Peyer's patch (tissue), 4 donors: Measurements from ENCODE around the gene FMNL2. TPM values are rescaled to one million over a fixed set of nuclear protein-coding genes. Genes with fewer than 3 reads are reported as not detected.

Experiments
- DNase-seq, 3 donors: peaks; one replicate each; pipeline ENCODE4 v3.0.0-alpha.2; 2017 to 2019
- H3K27ac ChIP-seq, 4 donors: fragments of 200-600 bp; sonication (generic); one replicate each; pipeline ENCODE4 v1.5.1; 2016 to 2019
- H3K27me3 ChIP-seq, 2 donors: fragments of 200-600 bp; sonication (generic); one replicate each; pipeline ENCODE4 v1.5.1; 2019
- H3K36me3 ChIP-seq, 3 donors: fragments of 200-600 bp; sonication (generic); one replicate each; pipeline ENCODE4 v1.5.1; 2016 to 2019
- H3K4me1 ChIP-seq, 4 donors: fragments of 200-600 bp; sonication (generic); one replicate each; pipeline ENCODE4 v1.5.1; 2016 to 2019
- H3K4me3 ChIP-seq, 4 donors: fragments of 200-600 bp; sonication (generic); 1 replicate in 3 of 4; 2 replicates in 1 of 4; pipeline ENCODE4 v1.5.1; 2016 to 2019; ENCODE audit warnings: mild to moderate bottlenecking in 1 of 4
- H3K9me3 ChIP-seq, 4 donors: fragments of 200-600 bp; sonication (generic); one replicate each; pipeline ENCODE4 v1.5.1; 2016 to 2019; ENCODE audit warnings: mild to moderate bottlenecking in 1 of 4
- POLR2A ChIP-seq, 2 donors: fragments of 450-650 bp; IDR thresholded peaks; one replicate each; pipeline ENCODE4 v1.5.1; 2017; ENCODE audit warnings: antibody characterized with exemption in 2 of 2, mild to moderate bottlenecking in 2 of 2, moderate library complexity in 2 of 2
- total RNA-seq, 4 donors: library from RNA; depleted of rRNA; stranded (reverse); fragments of >200 nt; gene quantifications; one replicate each; pipeline ENCODE4 v1.1.0, GENCODE V29; 2016
- TF ChIP-seq, protein P1 (sequence below), 6 experiments: fragments of 450-650 bp in 4 of 6; fragments of 200-600 bp in 2 of 6; sonication (generic) in 1 of 6; IDR thresholded peaks; one replicate each; pipeline ENCODE4 v1.5.1; 2017 to 2019; ENCODE audit warnings: antibody characterized with exemption in 6 of 6, mild to moderate bottlenecking in 3 of 6, moderate library complexity in 1 of 6

FMNL2 gene
- total RNA-seq, 4 donors from 2014 or later = 7.5 to 52.0 (median 17.1) TPM

DNA sequence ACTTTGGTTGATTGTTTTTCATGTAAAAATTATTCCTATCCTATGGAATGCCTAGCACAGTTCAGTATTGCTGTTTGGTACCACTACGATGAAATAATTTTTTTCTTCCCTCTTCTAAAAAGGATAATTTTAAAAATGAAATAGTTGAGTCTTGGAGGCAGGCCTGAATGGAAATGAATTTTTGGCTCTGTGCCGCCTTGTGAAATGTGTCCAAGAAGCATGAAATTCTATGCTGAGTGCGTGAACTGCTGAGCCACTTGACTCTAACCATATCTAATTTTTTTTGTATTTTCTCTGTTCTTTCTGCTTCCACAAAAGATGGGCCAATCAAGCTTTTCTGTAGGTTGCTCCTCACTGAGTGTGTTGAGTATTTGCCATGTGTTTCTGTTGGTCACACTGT is 287.2 kb downstream of the FMNL2 start:
- H3K4me3 ChIP-seq = no peak overlapping the region
- TF ChIP-seq, protein P1, sequence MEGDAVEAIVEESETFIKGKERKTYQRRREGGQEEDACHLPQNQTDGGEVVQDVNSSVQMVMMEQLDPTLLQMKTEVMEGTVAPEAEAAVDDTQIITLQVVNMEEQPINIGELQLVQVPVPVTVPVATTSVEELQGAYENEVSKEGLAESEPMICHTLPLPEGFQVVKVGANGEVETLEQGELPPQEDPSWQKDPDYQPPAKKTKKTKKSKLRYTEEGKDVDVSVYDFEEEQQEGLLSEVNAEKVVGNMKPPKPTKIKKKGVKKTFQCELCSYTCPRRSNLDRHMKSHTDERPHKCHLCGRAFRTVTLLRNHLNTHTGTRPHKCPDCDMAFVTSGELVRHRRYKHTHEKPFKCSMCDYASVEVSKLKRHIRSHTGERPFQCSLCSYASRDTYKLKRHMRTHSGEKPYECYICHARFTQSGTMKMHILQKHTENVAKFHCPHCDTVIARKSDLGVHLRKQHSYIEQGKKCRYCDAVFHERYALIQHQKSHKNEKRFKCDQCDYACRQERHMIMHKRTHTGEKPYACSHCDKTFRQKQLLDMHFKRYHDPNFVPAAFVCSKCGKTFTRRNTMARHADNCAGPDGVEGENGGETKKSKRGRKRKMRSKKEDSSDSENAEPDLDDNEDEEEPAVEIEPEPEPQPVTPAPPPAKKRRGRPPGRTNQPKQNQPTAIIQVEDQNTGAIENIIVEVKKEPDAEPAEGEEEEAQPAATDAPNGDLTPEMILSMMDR (IDR thresholded peaks at IDR 0.05) = no peak
- no peak for TF ChIP-seq POLR2A (IDR thresholded peaks at IDR 0.05)
- H3K27me3 ChIP-seq = no peaks in the 10 kb centered on the region
- no peak for DNase-seq
- peaks cover 0 to 8% (median 0%) of the 10 kb centered on the region in 3 donors for H3K36me3 ChIP-seq
- no peak overlapping the region for H3K27ac ChIP-seq
- H3K9me3 ChIP-seq = no peaks in the 10 kb centered on the region
- no peaks in the 10 kb centered on the region for H3K4me1 ChIP-seq

- Histone ChIP-seq H3K9me3 (no peaks in the 10 kb centered on the region), H3K27ac (no peak overlapping the region), H3K4me3 (no peak overlapping the region), H3K27me3 (no peaks in the 10 kb centered on the region), H3K4me1 (no peaks in the 10 kb centered on the region), H3K36me3 (peaks cover 0 to 8% (median 0%) of the 10 kb centered on the region in 3 donors)
- no peak for DNase-seq
- TF ChIP-seq, protein P1 (IDR thresholded peaks at IDR 0.05) = no peak
- no peak for TF ChIP-seq POLR2A (IDR thresholded peaks at IDR 0.05)
Measured at GRCh38 chr2:152623076-152623740, 288.2 kb downstream of the FMNL2 start.

DNA sequence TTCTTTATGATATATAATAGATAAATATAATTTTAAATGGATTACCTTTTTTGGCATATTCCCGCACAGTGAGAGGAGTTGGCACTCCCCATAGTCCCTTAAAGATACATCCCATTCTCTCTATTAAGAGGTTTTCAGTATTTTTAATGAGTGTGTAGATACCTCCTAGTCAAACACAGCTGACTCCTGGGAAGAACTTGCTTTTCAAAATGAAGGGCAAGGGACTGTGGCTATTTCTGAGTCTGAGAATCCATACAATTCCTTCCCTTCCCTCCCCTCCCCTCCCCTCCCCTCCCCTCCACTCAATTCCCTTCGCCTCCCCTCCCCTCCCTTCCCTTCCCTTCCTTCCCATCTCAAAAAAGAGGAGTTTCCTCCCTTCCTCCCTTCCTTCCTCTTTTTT is 288.8 kb downstream of the FMNL2 start:
- no peaks in the 10 kb centered on the region for H3K27me3 ChIP-seq
- no peak overlapping the region for H3K4me3 ChIP-seq
- H3K36me3 ChIP-seq = peaks cover 0 to 8% (median 0%) of the 10 kb centered on the region in 3 donors
- H3K27ac ChIP-seq = no peak overlapping the region
- no peak for DNase-seq
- TF ChIP-seq, protein P1 (IDR thresholded peaks at IDR 0.05) = no peak
- TF ChIP-seq POLR2A (IDR thresholded peaks at IDR 0.05) = no peak
- no peaks in the 10 kb centered on the region for H3K9me3 ChIP-seq
- no peaks in the 10 kb centered on the region for H3K4me1 ChIP-seq

GRCh38 chr2:152624805-152625204 is 289.8 kb downstream of the FMNL2 start:
- H3K4me3 ChIP-seq = no peak overlapping the region
- TF ChIP-seq POLR2A (IDR thresholded peaks at IDR 0.05) = no peak
- TF ChIP-seq, protein P1 (IDR thresholded peaks at IDR 0.05) = no peak
- H3K36me3 ChIP-seq = peaks cover 0 to 8% (median 0%) of the 10 kb centered on the region in 3 donors
- no peaks in the 10 kb centered on the region for H3K9me3 ChIP-seq
- H3K4me1 ChIP-seq = no peaks in the 10 kb centered on the region
- no peak overlapping the region for H3K27ac ChIP-seq
- no peaks in the 10 kb centered on the region for H3K27me3 ChIP-seq
- DNase-seq = no peak

DNA sequence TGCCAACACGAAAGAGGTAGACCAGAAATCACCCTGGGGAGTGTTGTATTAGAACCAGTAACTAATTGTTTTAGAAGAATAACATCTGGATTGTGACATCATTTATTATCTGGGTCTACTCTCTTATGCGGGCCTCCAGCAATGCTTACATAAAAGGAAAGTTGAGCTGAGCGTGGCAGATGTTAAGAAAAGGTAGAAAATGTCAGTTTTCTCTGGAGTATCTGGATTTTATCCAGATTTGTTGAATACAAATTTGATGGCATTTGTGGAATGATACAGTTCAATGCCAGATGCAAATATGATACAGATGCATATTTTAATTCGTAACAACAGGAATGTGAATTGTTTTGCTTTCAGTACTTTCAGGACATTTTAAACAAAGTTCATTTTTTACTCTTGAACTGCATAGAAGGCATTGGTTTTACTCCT is 292.0 kb downstream of the FMNL2 start:
- Histone ChIP-seq H3K36me3 (no peaks in the 10 kb centered on the region), H3K4me1 (no peaks in the 10 kb centered on the region), H3K27me3 (no peaks in the 10 kb centered on the region), H3K4me3 (no peak overlapping the region), H3K9me3 (no peaks in the 10 kb centered on the region), H3K27ac (no peak overlapping the region)
- TF ChIP-seq, protein P1 (IDR thresholded peaks at IDR 0.05) = no peak
- TF ChIP-seq POLR2A (IDR thresholded peaks at IDR 0.05) = no peak
- DNase-seq = no peak
